HG02678 (cell line): ENCODE results near the gene ADIRF.
"Not testable (repeated sequence)": the region's sequence is repeated elsewhere in the genome, so short reads cannot be mapped to it uniquely, and the experiment has no call there.

Experiments used
- ATAC-seq: cut with Tn5 transposase; IDR thresholded peaks from one replicate; pipeline ENCODE4 v1.9.1; 2021; ENCODE audit warnings: mild to moderate bottlenecking, moderate library complexity; ENCODE audit not compliant: unreplicated experiment

The ADIRF gene

GRCh38 chr10:86976362-86977056 is 8.2 kb downstream of the ADIRF start:
- no peak for ATAC-seq

- not testable (repeated sequence) for ATAC-seq
These were observed 10.2 kb downstream of the ADIRF start for GRCh38 chr10:86978457-86978856.

- no peak for ATAC-seq
These were observed 11.1 kb downstream of the ADIRF start for GRCh38 chr10:86979296-86979818.

- ATAC-seq = no peak
These were observed 11.7 kb downstream of the ADIRF start for GRCh38 chr10:86979977-86980448.

GRCh38 chr10:86981020-86981419 is 12.7 kb downstream of the ADIRF start:
- not testable (repeated sequence) for ATAC-seq

- no peak for ATAC-seq
These were observed 13.4 kb downstream of the ADIRF start for GRCh38 chr10:86981716-86982115.

GRCh38 chr10:86984498-86984897 is 16.2 kb downstream of the ADIRF start:
- ATAC-seq = not testable (repeated sequence)

GRCh38 chr10:86988520-86988919 is 20.2 kb downstream of the ADIRF start:
- no peak for ATAC-seq

- ATAC-seq = not testable (repeated sequence)
These were observed 23.1 kb downstream of the ADIRF start for GRCh38 chr10:86991362-86991761.

GRCh38 chr10:86992456-86992855 is 24.2 kb downstream of the ADIRF start:
- no peak for ATAC-seq

GRCh38 chr10:86992929-86993328 is 24.6 kb downstream of the ADIRF start:
- no peak for ATAC-seq

- not testable (repeated sequence) for ATAC-seq
These were observed 31.6 kb downstream of the ADIRF start for GRCh38 chr10:86999802-87000403.

GRCh38 chr10:87000491-87000890 is 32.2 kb downstream of the ADIRF start:
- ATAC-seq = no peak

- not testable (repeated sequence) for ATAC-seq
These were observed 38.8 kb downstream of the ADIRF start for GRCh38 chr10:87007124-87007523.

- not testable (repeated sequence) for ATAC-seq
These were observed 39.4 kb downstream of the ADIRF start for GRCh38 chr10:87007674-87008073.

- ATAC-seq = not testable (repeated sequence)
These were observed 40.0 kb downstream of the ADIRF start for GRCh38 chr10:87008303-87008702.

- ATAC-seq = not testable (repeated sequence)
These were observed 40.9 kb downstream of the ADIRF start for GRCh38 chr10:87009134-87009696.

GRCh38 chr10:87013528-87013927 is 45.2 kb downstream of the ADIRF start:
- ATAC-seq = not testable (repeated sequence)

GRCh38 chr10:87014986-87015716 is 46.9 kb downstream of the ADIRF start:
- ATAC-seq = not testable (repeated sequence)

- ATAC-seq = not testable (repeated sequence)
These were observed 49.8 kb downstream of the ADIRF start for GRCh38 chr10:87018127-87018526.

GRCh38 chr10:87019066-87019465 is 50.8 kb downstream of the ADIRF start:
- ATAC-seq = not testable (repeated sequence)
